NCI-H1092 treated with DMSO at 0.1 percent for 48 hours (cell line): ENCODE measurements around the gene RARG.
"Not testable (repeated sequence)": the region's sequence is repeated elsewhere in the genome, so short reads cannot be mapped to it uniquely, and the experiment has no call there.

ENCODE experiments used
- DNase-seq: peaks from one replicate; lab custom pipeline; 2025; lab: John Stamatoyannopoulos, UW

RARG gene

GRCh38 chr12:53191096-53191884 is 40.7 kb downstream of the RARG start:
- no peak for DNase-seq

- DNase-seq, result peak; percentile 25
Measured at GRCh38 chr12:53190108-53190729, 41.8 kb downstream of the RARG start.

- DNase-seq, result no peak
Measured at GRCh38 chr12:53187145-53187899, 44.7 kb downstream of the RARG start.

GRCh38 chr12:53186745-53187144 is 45.3 kb downstream of the RARG start:
- DNase-seq, result no peak

GRCh38 chr12:53185582-53186153 is 46.3 kb downstream of the RARG start:
- DNase-seq, result no peak

- no peak for DNase-seq
Measured at GRCh38 chr12:53184828-53185227, 47.2 kb downstream of the RARG start.

GRCh38 chr12:53182903-53183302 is 49.1 kb downstream of the RARG start:
- DNase-seq, result no peak

GRCh38 chr12:53181935-53182334 is 50.1 kb downstream of the RARG start:
- DNase-seq, result no peak

GRCh38 chr12:53180931-53181645 is 50.9 kb downstream of the RARG start:
- peak; percentile 72 for DNase-seq

- DNase-seq, result peak; percentile 96
Measured at GRCh38 chr12:53180220-53180930, 51.6 kb downstream of the RARG start, which contains the start of the genes CSAD and ZNF740. Gene CSAD (minus strand): TSS chr12:53180925. CDS start chr12:53173470, 7,455 bp downstream. Gene ZNF740 (plus strand): TSS chr12:53180722. CDS start chr12:53181984, 1,262 bp downstream.

- no peak for DNase-seq
Measured at GRCh38 chr12:53179687-53180219, 52.3 kb downstream of the RARG start.

GRCh38 chr12:53178803-53179202 is 53.2 kb downstream of the RARG start:
- DNase-seq, result not testable (repeated sequence)

GRCh38 chr12:53177447-53177846 is 54.6 kb downstream of the RARG start:
- DNase-seq, result peak; percentile 6

GRCh38 chr12:53176750-53177149 is 55.3 kb downstream of the RARG start:
- DNase-seq, result no peak

GRCh38 chr12:53174881-53175491 is 57.0 kb downstream of the RARG start:
- peak; percentile 68 for DNase-seq

- no peak for DNase-seq
Measured at GRCh38 chr12:53173085-53173715, 58.8 kb downstream of the RARG start.

- no peak for DNase-seq
Measured at GRCh38 chr12:53172352-53172751, 59.7 kb downstream of the RARG start.

- peak; percentile 20 for DNase-seq
Measured at GRCh38 chr12:53171725-53172329, 60.2 kb downstream of the RARG start.
